Mesodermal cell (in vitro differentiated cells): ENCODE measurements around the gene FOSB.
"Not testable (repeated sequence)": the region's sequence is repeated elsewhere in the genome, so short reads cannot be mapped to it uniquely, and the experiment has no call there.

Source experiments
- H3K27ac ChIP-seq: 2 replicates; pipeline ENCODE4 v1.7.0; 2013; ENCODE audit warnings: mild to moderate bottlenecking, low read depth, low read length, moderate library complexity; ENCODE audit not compliant: severe bottlenecking
- H3K36me3 ChIP-seq: 2 replicates; pipeline ENCODE4 v1.7.1; 2013; ENCODE audit warnings: mild to moderate bottlenecking, low read length, moderate library complexity; ENCODE audit not compliant: control insufficient read depth, insufficient read depth
- H3K4me1 ChIP-seq: one replicate; pipeline ENCODE4 v1.7.1; 2013; ENCODE audit warnings: mild to moderate bottlenecking, low read length; ENCODE audit not compliant: insufficient read depth, control insufficient read depth, poor library complexity, severe bottlenecking
- H3K4me3 ChIP-seq: 2 replicates; pipeline ENCODE4 v1.7.0; 2013; ENCODE audit warnings: low read length, control low read depth, mild to moderate bottlenecking; ENCODE audit not compliant: insufficient read depth, poor library complexity, severe bottlenecking; ENCODE audit errors: extremely low read depth
- H3K9me3 ChIP-seq: 2 replicates; pipeline ENCODE4 v1.7.1; 2013; ENCODE audit warnings: mild to moderate bottlenecking, low read length, moderate library complexity; ENCODE audit not compliant: control insufficient read depth
- WGBS, 2 experiments: methylation state at CpG; one replicate each; pipeline ENCODE4 v1.1.5; 2013; ENCODE audit warnings: missing lambda C conversion rate in 2 of 2; ENCODE audit not compliant: insufficient coverage in 2 of 2; 5-methylcytosine and 5-hydroxymethylcytosine counted together

FOSB gene

DNA sequence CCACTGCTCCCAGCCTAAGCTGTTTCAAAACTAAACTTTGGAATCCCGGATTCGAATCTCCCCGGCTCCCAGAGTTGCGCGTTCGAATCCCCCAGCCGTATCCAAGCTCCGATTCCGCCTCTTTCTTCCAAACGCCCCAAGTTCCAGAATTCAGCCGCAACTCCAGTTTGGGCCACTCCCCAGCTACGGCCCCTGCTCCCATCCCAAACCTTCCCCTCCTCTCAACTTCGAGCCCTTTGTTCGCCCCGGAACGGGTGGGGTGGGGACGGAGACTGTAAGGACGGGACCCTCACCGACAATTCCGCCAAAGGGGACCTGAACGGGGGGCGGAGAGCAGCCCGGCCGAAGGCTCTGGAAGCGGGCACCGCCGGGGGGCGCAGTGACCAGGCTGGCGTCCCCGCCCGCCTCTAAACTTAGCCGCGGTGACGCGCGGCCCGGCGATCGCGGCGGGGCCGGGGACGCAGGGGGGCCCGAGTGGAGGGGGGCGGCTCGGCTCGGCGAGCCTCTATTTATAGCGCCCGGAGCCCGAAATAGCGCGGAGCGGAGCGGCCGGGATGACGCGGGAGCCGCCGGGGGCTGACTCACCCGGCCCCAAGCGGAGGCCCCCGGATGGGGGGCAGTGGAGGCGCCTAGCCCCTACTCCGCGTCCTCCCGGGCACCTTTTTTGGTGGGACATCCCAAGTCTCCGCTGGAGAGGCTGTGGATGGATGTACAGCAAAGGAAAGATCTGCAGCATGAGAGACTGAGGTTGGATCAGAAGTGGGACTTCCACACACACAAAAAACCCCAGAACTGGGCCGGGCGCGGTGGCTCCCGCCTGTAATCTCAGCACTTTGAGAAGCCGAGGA, 39.2 kb upstream of the FOSB start:
- H3K27ac ChIP-seq, result peak overlapping the region; percentile 93
- 6 to 7% methylated on average over 54 to 63 of the region's 73 CpGs for WGBS, 2 experiments

GRCh38 chr19:45429896-45430295, 37.9 kb upstream of the FOSB start:
- H3K4me1 ChIP-seq, result peaks cover 13% of the 10 kb centered on the region
- H3K27ac ChIP-seq, H3K36me3 ChIP-seq, H3K9me3 ChIP-seq, H3K4me3 ChIP-seq: not testable (repeated sequence)
- WGBS, 2 experiments, result 83 to 89% methylated on average over 7 to 9 of the region's 11 CpGs

More for the DNA sequence above, 39.2 kb upstream of the FOSB start:
- peaks cover 13% of the 10 kb centered on the region for H3K4me1 ChIP-seq
- H3K36me3 ChIP-seq, result no peaks in the 10 kb centered on the region
- peak overlapping the region; percentile 48 for H3K4me3 ChIP-seq
- H3K9me3 ChIP-seq, result no peaks in the 10 kb centered on the region

DNA sequence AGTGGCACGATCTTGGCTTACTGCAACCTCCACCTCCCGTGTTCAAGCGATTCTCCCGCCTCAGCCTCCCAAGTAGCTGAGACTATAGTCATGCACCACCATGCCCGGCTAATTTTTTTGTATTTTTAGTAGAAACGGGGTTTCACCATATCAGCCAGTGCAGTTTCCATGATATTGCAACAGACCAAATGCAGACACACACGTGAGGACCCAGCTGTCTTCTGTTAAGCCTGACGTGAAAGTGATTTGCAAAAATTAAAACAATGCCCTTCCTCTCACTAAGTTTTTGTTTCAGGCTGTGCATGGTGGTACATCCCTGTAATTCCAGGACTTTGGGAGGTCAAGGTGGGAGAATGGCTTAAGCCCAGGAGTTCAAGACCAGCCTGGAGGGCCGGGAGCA, 36.8 kb upstream of the FOSB start:
- WGBS, 2 experiments, result 88 to 91% methylated on average over 6 to 9 of the region's 9 CpGs
- not testable (repeated sequence) for H3K36me3 ChIP-seq, H3K9me3 ChIP-seq, H3K4me1 ChIP-seq, H3K27ac ChIP-seq, H3K4me3 ChIP-seq

GRCh38 chr19:45432543-45432942, 35.3 kb upstream of the FOSB start:
- not testable (repeated sequence) for H3K9me3 ChIP-seq, H3K4me3 ChIP-seq, H3K36me3 ChIP-seq, H3K4me1 ChIP-seq, H3K27ac ChIP-seq
- 80 to 91% methylated on average over 5 to 6 of the region's 8 CpGs for WGBS, 2 experiments

- H3K4me1 ChIP-seq, result peaks cover 14% of the 10 kb centered on the region
- WGBS, 2 experiments, result 90 to 100% methylated on average over 1 to 2 of the region's 3 CpGs
- H3K4me3 ChIP-seq, result no peak overlapping the region
- H3K27ac ChIP-seq, result no peak overlapping the region
- no peaks in the 10 kb centered on the region for H3K36me3 ChIP-seq
- no peaks in the 10 kb centered on the region for H3K9me3 ChIP-seq
These were observed 30.5 kb upstream of the FOSB start for GRCh38 chr19:45437328-45437727.

- Histone ChIP-seq H3K4me1 (peaks cover 22% of the 10 kb centered on the region), H3K9me3 (no peaks in the 10 kb centered on the region), H3K27ac (no peak overlapping the region), H3K36me3 (no peaks in the 10 kb centered on the region), H3K4me3 (peak overlapping the region; percentile 56)
- WGBS, 2 experiments, result 92 to 97% methylated on average over 2 to 3 of the region's 10 CpGs
These were observed 28.6 kb upstream of the FOSB start for GRCh38 chr19:45439190-45439568.

DNA sequence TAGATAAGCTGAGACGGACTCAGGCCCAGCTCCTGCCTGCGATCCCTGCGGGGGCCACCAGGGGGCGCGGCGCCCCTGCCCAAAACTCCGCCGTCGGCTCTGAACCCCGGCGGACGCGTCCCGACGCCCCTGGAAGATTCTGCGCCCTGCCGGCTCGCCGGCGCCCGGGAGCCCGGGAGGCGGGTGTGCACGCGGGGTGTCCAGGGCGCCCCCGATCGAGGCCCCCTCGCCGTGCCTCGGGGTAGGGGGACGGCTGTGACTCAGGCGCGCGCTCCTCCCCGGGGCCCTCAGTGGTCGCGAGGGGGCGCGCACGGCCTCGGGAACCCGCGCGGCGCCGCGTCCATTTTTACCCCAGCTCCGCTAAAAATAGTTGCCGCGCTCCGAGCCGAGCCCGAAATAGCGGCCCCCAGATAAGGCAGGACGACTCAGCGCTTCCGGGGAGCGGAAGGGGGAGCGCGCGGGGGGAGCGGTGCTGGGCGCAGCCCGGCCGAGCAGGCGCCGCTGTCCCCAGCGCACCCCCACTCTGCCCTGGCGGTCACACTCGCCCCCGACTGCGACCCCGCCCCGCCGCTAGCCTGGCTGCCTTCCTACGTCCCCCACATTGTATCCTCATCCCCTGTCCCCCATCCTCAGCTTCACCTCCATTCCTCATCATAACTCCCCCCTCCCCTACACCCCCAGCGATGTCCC, 28.1 kb upstream of the FOSB start:
- Histone ChIP-seq H3K36me3 (no peaks in the 10 kb centered on the region), H3K9me3 (no peaks in the 10 kb centered on the region), H3K4me1 (peaks cover 22% of the 10 kb centered on the region), H3K4me3 (peak overlapping the region; percentile 56), H3K27ac (peak overlapping the region; percentile 86)
- 0 to 1% methylated on average over 60 to 65 of the region's 78 CpGs for WGBS, 2 experiments

DNA sequence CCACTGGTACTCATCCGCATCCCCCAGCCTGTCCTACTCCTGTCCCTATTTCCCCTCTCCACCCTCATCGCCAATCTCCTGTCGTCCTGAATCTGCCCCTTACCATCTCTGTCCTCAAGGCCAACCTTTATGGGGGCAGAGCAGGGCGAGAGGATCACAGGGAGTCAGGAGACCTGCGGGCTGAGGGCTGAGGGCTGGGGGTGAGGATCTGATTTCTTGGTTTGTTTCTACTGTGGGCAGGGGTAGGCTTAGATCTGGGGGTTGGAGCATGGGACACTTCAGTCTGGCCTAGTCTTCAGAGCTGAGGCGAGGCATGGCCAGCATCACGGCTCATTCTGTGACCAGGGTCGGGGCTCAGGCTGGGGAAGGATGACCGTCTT, 27.5 kb upstream of the FOSB start:
- WGBS, 2 experiments, result 65 to 69% methylated on average over 6 to 7 of the region's 9 CpGs
- H3K4me1 ChIP-seq, result peaks cover 22% of the 10 kb centered on the region
- H3K9me3 ChIP-seq, result no peaks in the 10 kb centered on the region
- H3K36me3 ChIP-seq, result no peaks in the 10 kb centered on the region
- H3K27ac ChIP-seq, result peak overlapping the region; percentile 86
- H3K4me3 ChIP-seq, result peak overlapping the region; percentile 56

DNA sequence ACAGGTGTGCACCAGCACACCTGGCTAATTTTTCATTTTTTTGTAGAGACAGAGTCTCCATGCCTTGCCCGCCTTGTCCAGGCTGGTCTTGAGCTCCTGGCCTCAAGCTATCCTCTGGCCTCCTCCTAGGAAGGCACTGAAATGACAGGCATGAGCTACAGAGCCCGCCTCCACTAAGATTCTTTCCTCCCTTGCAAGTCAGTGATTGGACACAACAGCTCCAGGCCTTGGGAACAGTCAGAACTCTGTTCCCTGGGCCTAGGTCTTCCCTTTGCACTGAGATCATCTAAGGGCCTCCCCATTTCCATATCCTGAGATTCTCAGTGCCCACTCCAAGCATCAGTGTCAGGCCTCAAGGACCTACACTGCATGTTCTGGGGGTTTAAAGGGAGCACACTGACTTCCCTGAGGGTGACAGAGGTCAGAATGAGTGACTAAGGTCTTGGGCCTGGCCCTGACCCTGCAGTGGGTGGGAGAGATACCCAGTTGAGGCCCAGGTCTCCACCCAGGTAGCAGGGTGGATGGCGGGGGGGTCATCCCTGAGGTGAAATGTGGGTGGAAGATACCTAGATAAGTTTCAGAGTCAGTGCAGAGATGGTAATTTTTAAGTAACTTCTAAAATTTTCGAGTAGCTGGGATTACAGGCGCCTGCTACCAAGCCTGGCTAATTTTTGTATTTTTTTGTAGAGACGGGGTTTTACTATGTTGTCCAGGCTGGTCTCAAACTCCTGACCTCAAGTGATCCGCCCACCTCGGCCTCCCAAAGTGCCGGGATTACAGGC, 26.7 kb upstream of the FOSB start:
- 85 to 97% methylated on average over 4 to 9 of the region's 9 CpGs for WGBS, 2 experiments

GRCh38 chr19:45442408-45442777, 25.4 kb upstream of the FOSB start:
- 83 to 92% methylated on average over 1 to 2 of the region's 2 CpGs for whole genome bisulfite sequencing, 2 experiments
- Histone ChIP-seq H3K36me3 (no peaks in the 10 kb centered on the region), H3K27ac (peak overlapping the region; percentile 99), H3K4me1 (peaks cover 22% of the 10 kb centered on the region), H3K4me3 (no peak overlapping the region), H3K9me3 (no peaks in the 10 kb centered on the region)

More for the DNA sequence above, 26.7 kb upstream of the FOSB start:
- Histone ChIP-seq H3K27ac (peak overlapping the region; percentile 64), H3K4me3 (no peak overlapping the region), H3K9me3 (no peaks in the 10 kb centered on the region), H3K4me1 (peaks cover 22% of the 10 kb centered on the region), H3K36me3 (no peaks in the 10 kb centered on the region)
